Endothelial cell (in vitro differentiated cells): ENCODE data around the gene CAMTA1. TPM values are rescaled to one million over a fixed set of nuclear protein-coding genes. Genes with fewer than 3 reads are reported as not detected.

ENCODE experiments used
- DNase-seq: peaks from one replicate; pipeline ENCODE4 v3.0.0; 2021; ENCODE audit warnings: low spot score
- H3K27ac Mint-ChIP-seq: one replicate; pipeline ENCODE4 v1.8.0; 2021; ENCODE audit warnings: mixed read lengths, inconsistent platforms; ENCODE audit not compliant: unreplicated experiment
- H3K27me3 Mint-ChIP-seq: one replicate; pipeline ENCODE4 v1.8.0; 2021; ENCODE audit warnings: mild to moderate bottlenecking, moderate library complexity, mixed read lengths, inconsistent platforms; ENCODE audit not compliant: unreplicated experiment
- H3K36me3 Mint-ChIP-seq: one replicate; pipeline ENCODE4 v1.8.0; 2021; ENCODE audit warnings: mild to moderate bottlenecking, low read depth, mixed read lengths, inconsistent platforms; ENCODE audit not compliant: unreplicated experiment
- H3K4me1 Mint-ChIP-seq: one replicate; pipeline ENCODE4 v1.8.0; 2021; ENCODE audit warnings: mild to moderate bottlenecking, mixed read lengths, inconsistent platforms; ENCODE audit not compliant: unreplicated experiment
- H3K4me3 Mint-ChIP-seq: one replicate; pipeline ENCODE4 v1.8.0; 2021; ENCODE audit warnings: mild to moderate bottlenecking, mixed read lengths, inconsistent platforms; ENCODE audit not compliant: unreplicated experiment
- H3K9me3 Mint-ChIP-seq: one replicate; pipeline ENCODE4 v1.8.0; 2021; ENCODE audit warnings: mixed read lengths, inconsistent platforms; ENCODE audit not compliant: unreplicated experiment
- total RNA-seq: library from RNA; stranded (reverse); fragmentation: NEBNext Ultra II Directional; extraction: Animal tissue kit (Norgen Biotek cat#: 25700); gene quantifications from one replicate; pipeline ENCODE4 v1.2.1, GENCODE V29; 2021; ENCODE audit not compliant: unreplicated experiment
- TF ChIP-seq, protein P1 (sequence below): fragments of 200-600 bp; sonication (generic); IDR thresholded peaks from one replicate; pipeline ENCODE4 v1.5.0; 2021; ENCODE audit warnings: antibody characterized with exemption; ENCODE audit not compliant: unreplicated experiment

Gene CAMTA1
- total RNA-seq, 1 donor from 2014 or later, result 87.3 TPM

- TF ChIP-seq, protein P1, sequence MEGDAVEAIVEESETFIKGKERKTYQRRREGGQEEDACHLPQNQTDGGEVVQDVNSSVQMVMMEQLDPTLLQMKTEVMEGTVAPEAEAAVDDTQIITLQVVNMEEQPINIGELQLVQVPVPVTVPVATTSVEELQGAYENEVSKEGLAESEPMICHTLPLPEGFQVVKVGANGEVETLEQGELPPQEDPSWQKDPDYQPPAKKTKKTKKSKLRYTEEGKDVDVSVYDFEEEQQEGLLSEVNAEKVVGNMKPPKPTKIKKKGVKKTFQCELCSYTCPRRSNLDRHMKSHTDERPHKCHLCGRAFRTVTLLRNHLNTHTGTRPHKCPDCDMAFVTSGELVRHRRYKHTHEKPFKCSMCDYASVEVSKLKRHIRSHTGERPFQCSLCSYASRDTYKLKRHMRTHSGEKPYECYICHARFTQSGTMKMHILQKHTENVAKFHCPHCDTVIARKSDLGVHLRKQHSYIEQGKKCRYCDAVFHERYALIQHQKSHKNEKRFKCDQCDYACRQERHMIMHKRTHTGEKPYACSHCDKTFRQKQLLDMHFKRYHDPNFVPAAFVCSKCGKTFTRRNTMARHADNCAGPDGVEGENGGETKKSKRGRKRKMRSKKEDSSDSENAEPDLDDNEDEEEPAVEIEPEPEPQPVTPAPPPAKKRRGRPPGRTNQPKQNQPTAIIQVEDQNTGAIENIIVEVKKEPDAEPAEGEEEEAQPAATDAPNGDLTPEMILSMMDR, result no peak
- Mint-ChIP-seq H3K36me3 (peaks cover 5% of the 10 kb centered on the region), H3K9me3 (no peaks in the 10 kb centered on the region), H3K27ac (no peak overlapping the region), H3K4me1 (peaks cover 3% of the 10 kb centered on the region), H3K4me3 (no peak overlapping the region), H3K27me3 (peaks cover 8% of the 10 kb centered on the region)
- DNase-seq, result no peak
These were observed 267.4 kb downstream of the CAMTA1 start for GRCh38 chr1:7052701-7053100.

- H3K27me3 Mint-ChIP-seq, result peaks cover 3% of the 10 kb centered on the region
- no peaks in the 10 kb centered on the region for H3K36me3 Mint-ChIP-seq
- H3K9me3 Mint-ChIP-seq, result no peaks in the 10 kb centered on the region
- H3K27ac Mint-ChIP-seq, result no peak overlapping the region
- DNase-seq, result no peak
- TF ChIP-seq, protein P1, result no peak
- H3K4me1 Mint-ChIP-seq, result no peaks in the 10 kb centered on the region
- no peak overlapping the region for H3K4me3 Mint-ChIP-seq
These were observed 275.5 kb downstream of the CAMTA1 start for GRCh38 chr1:7060745-7061144.

GRCh38 chr1:7062346-7063061, 277.2 kb downstream of the CAMTA1 start:
- Mint-ChIP-seq H3K27me3 (peaks cover 1% of the 10 kb centered on the region), H3K4me1 (no peaks in the 10 kb centered on the region)
- TF ChIP-seq, protein P1, result no peak

DNA sequence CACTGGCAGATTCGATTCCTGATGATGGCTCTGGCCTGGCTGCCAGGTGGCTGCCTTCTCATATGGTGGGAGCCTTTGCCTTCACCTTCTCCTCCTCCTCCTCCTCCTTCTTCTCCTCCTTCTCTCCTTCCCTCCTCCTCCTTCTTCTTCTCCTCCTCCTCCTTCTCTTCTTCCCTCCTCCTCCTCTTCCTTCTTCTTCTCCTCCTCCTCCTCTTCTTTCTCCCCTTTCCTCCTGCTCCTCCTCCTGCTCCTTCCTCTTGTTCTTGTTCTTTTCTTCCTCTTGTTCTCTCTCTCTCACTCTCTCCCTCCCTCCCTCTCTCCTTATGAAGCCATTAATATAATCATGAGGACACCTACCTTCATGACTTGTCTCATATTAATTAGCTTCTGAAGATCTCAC, 278.7 kb downstream of the CAMTA1 start:
- TF ChIP-seq, protein P1, result no peak
- Mint-ChIP-seq H3K27me3 (peaks cover 1% of the 10 kb centered on the region), H3K27ac (no peak overlapping the region), H3K36me3 (no peaks in the 10 kb centered on the region), H3K4me3 (no peak overlapping the region), H3K9me3 (no peaks in the 10 kb centered on the region), H3K4me1 (no peaks in the 10 kb centered on the region)
- DNase-seq, result no peak

More at GRCh38 chr1:7062346-7063061, 277.2 kb downstream of the CAMTA1 start:
- H3K27ac Mint-ChIP-seq, result no peak overlapping the region
- no peak overlapping the region for H3K4me3 Mint-ChIP-seq
- no peaks in the 10 kb centered on the region for H3K36me3 Mint-ChIP-seq
- no peaks in the 10 kb centered on the region for H3K9me3 Mint-ChIP-seq
- DNase-seq, result no peak

DNA sequence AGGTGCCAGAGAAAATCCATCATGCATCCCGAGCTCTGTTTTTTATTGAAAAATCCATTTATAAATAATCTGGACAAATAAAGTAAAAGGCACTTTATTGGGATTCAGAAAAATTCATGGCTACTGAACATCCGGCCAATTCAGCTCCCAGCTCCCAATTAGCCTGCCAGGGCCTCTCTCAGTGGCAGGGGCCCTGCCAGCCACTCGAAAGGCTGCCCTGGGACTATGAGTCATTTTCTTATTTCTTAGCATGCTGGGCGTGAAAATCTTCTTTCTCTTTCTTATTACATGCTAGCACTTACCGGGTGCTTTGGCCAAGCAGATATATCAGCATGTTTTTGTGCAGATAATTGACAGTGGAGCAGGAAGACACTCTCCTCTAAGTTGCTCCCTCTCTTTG, 283.3 kb downstream of the CAMTA1 start:
- no peak for DNase-seq
- Mint-ChIP-seq H3K36me3 (no peaks in the 10 kb centered on the region), H3K4me1 (no peaks in the 10 kb centered on the region), H3K27ac (no peak overlapping the region), H3K27me3 (peaks cover 3% of the 10 kb centered on the region), H3K4me3 (no peak overlapping the region), H3K9me3 (no peaks in the 10 kb centered on the region)
- TF ChIP-seq, protein P1, result no peak
